GM20000 (cell line): ENCODE measurements around the gene SOX8.

Experiments used
- DNase-seq: peaks from one replicate; pipeline ENCODE4 v3.0.0; 2012; ENCODE audit warnings: low spot score
- CTCF ChIP-seq: IDR thresholded peaks from 2 replicates; pipeline ENCODE4 v1.5.1; 2012; ENCODE audit warnings: mild to moderate bottlenecking, control low read depth; ENCODE audit errors: extremely low read depth, missing control alignments

The SOX8 gene

GRCh38 chr16:938136-938535 lies 43.4 kb upstream of the SOX8 start:
- no peak for TF ChIP-seq CTCF
- no peak for DNase-seq

GRCh38 chr16:938752-939151 lies 42.8 kb upstream of the SOX8 start:
- no peak for TF ChIP-seq CTCF
- DNase-seq: no peak

DNA sequence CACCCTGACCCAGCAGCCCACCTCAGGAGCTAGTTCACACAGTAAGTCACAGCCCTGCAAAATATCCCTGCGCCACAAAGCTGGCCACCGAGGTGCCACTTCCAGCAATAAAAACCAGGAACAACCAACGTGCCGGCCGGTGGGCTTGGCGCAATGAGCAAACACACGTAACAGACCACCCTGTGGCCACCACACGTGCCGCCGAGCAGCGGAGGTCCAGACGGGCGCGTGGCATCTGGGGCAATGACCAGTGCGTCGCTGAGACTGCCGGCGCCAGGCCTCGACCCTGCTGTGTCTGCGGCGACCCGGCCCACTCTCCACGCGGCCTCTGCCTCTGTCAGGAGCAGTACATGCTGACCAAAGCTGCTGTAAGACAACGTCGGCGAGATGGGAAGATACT lies 42.3 kb upstream of the SOX8 start:
- TF ChIP-seq CTCF: no peak
- DNase-seq: no peak

DNA sequence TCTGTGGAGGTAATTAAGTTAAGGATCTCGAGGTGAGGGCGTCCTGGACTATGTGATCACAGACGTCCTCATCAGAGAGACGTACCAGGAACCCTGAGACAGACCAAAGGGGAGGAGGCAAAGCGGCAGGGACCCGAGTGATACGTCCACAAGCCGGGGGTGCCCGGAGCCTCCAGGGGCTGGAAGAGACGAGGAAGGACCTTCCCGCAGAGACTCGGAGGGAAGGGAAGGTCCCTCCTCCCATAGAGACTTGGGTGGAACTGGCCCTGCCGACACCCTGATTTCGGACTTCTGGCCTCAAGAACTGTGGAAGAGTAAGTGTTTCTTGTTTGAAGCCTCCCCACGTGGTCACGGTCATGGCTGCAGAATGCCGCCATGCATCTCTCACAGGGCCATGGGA lies 41.6 kb upstream of the SOX8 start:
- TF ChIP-seq CTCF: no peak
- no peak for DNase-seq

DNA sequence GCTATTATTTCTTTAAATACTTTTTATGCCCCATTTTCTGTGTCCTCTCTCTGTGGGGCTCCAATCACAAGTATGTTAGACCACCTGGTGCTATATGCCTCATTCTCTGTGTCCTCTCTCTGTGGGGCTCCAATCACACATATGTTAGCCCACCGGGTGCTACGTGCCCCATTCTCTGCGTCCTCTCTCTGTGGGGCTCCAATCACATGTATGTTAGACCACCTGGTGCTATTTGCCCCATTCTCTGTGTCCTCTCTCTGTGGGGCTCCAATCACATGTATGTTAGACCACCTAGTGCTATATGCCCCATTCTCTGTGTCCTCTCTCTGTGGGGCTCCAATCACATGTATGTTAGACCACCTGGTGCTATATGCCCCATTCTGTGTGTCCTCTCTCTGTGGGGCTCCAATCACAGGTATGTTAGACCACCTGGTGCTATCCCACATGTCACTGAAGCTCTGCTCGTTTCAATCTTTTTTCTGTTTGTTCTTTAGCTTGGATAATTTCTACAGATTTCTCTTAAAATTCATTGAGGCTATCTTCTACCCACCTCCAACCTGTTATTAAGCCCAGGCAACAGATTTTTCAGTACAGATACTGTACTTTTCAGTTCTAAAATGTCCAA lies 39.0 kb upstream of the SOX8 start:
- no peak for DNase-seq
- no peak for TF ChIP-seq CTCF

DNA sequence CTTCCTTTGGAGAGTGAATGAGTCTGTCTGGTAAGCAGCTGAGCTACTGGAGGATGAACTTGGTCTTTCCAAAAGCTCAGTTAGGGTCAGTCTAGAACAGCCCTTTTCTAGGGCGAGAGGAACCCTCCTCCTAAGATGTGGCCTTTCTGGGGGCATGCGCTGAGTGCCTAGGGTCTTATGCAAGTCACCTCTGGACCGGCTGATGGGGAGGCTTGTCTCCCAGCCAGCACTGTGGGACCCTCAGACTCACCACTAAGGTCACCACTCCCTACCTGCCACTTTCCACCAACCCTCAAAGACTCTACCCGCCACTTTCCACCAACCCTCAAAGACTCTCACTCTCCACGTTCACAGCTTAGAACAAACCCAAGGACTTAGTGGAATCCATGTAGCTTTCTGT lies 37.6 kb upstream of the SOX8 start:
- TF ChIP-seq CTCF: no peak
- DNase-seq: no peak

DNA sequence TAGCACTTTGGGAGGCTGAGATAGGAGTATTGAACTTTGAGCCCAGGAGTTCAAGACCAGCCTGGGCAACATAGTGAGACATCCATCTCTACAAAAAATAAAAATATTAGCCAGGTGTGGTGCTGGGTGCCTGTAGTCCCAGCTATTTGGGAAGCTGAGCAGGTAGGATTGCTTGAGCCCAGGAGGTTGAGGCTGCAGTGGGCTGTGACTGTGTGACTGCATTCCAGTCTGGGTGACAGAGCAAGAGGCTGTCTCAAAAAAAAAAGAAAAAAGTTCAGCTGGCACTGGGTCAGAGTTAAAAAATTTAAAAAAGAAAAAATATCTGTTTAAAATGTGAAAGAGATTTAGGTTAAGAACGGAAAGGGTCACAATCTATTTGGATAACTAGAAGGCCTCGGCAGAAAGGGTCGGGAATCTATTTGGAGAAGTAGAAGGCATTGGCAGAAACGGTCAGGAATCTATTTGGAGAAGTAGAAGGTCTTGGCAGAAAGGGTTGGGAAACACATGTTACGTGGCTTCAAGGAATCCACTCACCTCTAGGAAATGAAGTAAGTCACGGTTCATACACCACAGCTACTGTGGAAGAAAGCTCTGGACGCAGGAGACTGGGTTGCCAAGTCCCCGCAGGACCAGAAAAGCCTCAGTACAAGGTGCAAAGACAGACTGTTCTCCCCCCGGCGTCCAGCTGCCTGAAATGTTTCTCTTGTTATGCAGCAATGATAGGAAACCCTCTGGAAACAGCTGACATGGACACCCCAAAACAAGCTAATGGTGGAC lies 36.1 kb upstream of the SOX8 start:
- DNase-seq: no peak
- no peak for TF ChIP-seq CTCF
